GM12865 (cell line): Measurements from ENCODE around the gene CIITA.

Source experiments
- DNase-seq: peaks from one replicate; pipeline ENCODE4 v3.0.0; 2010; ENCODE audit warnings: low read depth
- H3K4me3 ChIP-seq: 2 replicates; pipeline ENCODE4 v1.5.1; 2011; ENCODE audit warnings: mild to moderate bottlenecking, low read depth, low read length, control low read depth
- CTCF ChIP-seq: IDR thresholded peaks from 2 replicates; pipeline ENCODE4 v1.5.1; 2011; ENCODE audit warnings: low read length, control low read depth, low read depth, inconsistent platforms; ENCODE audit not compliant: insufficient read depth; ENCODE audit errors: missing control alignments

The CIITA gene

GRCh38 chr16:10834130-10834529 lies 42.9 kb upstream of the CIITA start:
- TF ChIP-seq CTCF, result no peak

GRCh38 chr16:10834766-10835165 lies 42.2 kb upstream of the CIITA start:
- no peak for TF ChIP-seq CTCF
- no peak overlapping the region for H3K4me3 ChIP-seq
- no peak for DNase-seq

More at GRCh38 chr16:10834130-10834529, 42.9 kb upstream of the CIITA start:
- no peak for DNase-seq
- H3K4me3 ChIP-seq, result no peak overlapping the region

- TF ChIP-seq CTCF, result no peak
- DNase-seq, result peak; percentile 88
- H3K4me3 ChIP-seq, result no peak overlapping the region
Measured at GRCh38 chr16:10835281-10835931, 41.6 kb upstream of the CIITA start.

- TF ChIP-seq CTCF, result no peak
- no peak overlapping the region for H3K4me3 ChIP-seq
- no peak for DNase-seq
Measured at GRCh38 chr16:10836174-10836853, 40.7 kb upstream of the CIITA start.

- no peak for TF ChIP-seq CTCF
- no peak overlapping the region for H3K4me3 ChIP-seq
- no peak for DNase-seq
Measured at GRCh38 chr16:10838621-10839278, 38.3 kb upstream of the CIITA start.

GRCh38 chr16:10839279-10839666 lies 37.7 kb upstream of the CIITA start:
- H3K4me3 ChIP-seq, result no peak overlapping the region
- no peak for DNase-seq
- no peak for TF ChIP-seq CTCF
